HG02943 (cell line): Measurements from ENCODE around the gene RNF182.

Experiments used
- ATAC-seq: cut with Tn5 transposase; IDR thresholded peaks from one replicate; pipeline ENCODE4 v1.9.1; 2021; ENCODE audit warnings: mild to moderate bottlenecking, low read depth, moderate library complexity; ENCODE audit not compliant: unreplicated experiment

RNF182 gene

GRCh38 chr6:14025160-14025559 is 100.4 kb downstream of the RNF182 start:
- no peak for ATAC-seq

- no peak for ATAC-seq
Measured at GRCh38 chr6:14026831-14027539, 102.2 kb downstream of the RNF182 start.

GRCh38 chr6:14028631-14029030 is 103.9 kb downstream of the RNF182 start:
- ATAC-seq = no peak

GRCh38 chr6:14029605-14030004 is 104.9 kb downstream of the RNF182 start:
- no peak for ATAC-seq
